ENCODE data around the gene BPIFB2. TPM values are rescaled to one million over a fixed set of nuclear protein-coding genes. Genes with fewer than 3 reads are reported as not detected.

The BPIFB2 gene
- total RNA-seq, 1 donor from 2014 or later, result not detected

- no peak overlapping the region for H3K27ac Mint-ChIP-seq (ENCODE audit: unreplicated experiment)
- Histone ChIP-seq H4K20me1 (ENCODE audit: insufficient read depth, low read length) (no peaks in the 10 kb centered on the region), H3K4me3 (ENCODE audit: insufficient read depth, low read depth, low read length) (no peak overlapping the region), H3K27me3 (ENCODE audit: insufficient read depth, low read length) (no peaks in the 10 kb centered on the region), H3K36me3 (ENCODE audit: insufficient read depth, low read length) (no peaks in the 10 kb centered on the region), H3K27ac (ENCODE audit: low read depth, low read length) (no peak overlapping the region), H3K79me2 (ENCODE audit: insufficient read depth, low read length) (no peaks in the 10 kb centered on the region), H3K9ac (ENCODE audit: low read length) (no peak overlapping the region), H3K4me1 (ENCODE audit: insufficient read depth, low read length) (no peaks in the 10 kb centered on the region), H3K4me2 (ENCODE audit: low read length) (no peak overlapping the region), H2AFZ (ENCODE audit: low read depth, low read length) (no peak overlapping the region), H3K9me3 (ENCODE audit: insufficient read depth, low read depth, low read length) (no peaks in the 10 kb centered on the region)
- H3K27me3 Mint-ChIP-seq (ENCODE audit: low read depth, unreplicated experiment), result peaks cover 34% of the 10 kb centered on the region
- no peak overlapping the region for H3K4me3 Mint-ChIP-seq (ENCODE audit: unreplicated experiment)
- FAIRE-seq, result no peak
- no peaks in the 10 kb centered on the region for H3K4me1 Mint-ChIP-seq (ENCODE audit: low read depth, unreplicated experiment)
- TF ChIP-seq EZH2 (IDR thresholded peaks at IDR 0.05; ENCODE audit: insufficient read depth, low read length), result no peak
- no peak for TF ChIP-seq CTCF (IDR thresholded peaks at IDR 0.05; ENCODE audit: insufficient read depth, low read depth, low read length)
- no peak for DNase-seq (ENCODE audit: low read depth)
- no peaks in the 10 kb centered on the region for H3K9me3 Mint-ChIP-seq (ENCODE audit: unreplicated experiment)
- no peaks in the 10 kb centered on the region for H3K36me3 Mint-ChIP-seq (ENCODE audit: low read depth, unreplicated experiment)
Observed at GRCh38 chr20:33063271-33063670, 55.8 kb downstream of the BPIFB2 start.

GRCh38 chr20:33064572-33065287 is 57.2 kb downstream of the BPIFB2 start:
- no peak for FAIRE-seq
- no peaks in the 10 kb centered on the region for H3K79me2 ChIP-seq (ENCODE audit: insufficient read depth, low read length)

More at GRCh38 chr20:33064572-33065287, 57.2 kb downstream of the BPIFB2 start:
- Histone ChIP-seq H3K4me2 (ENCODE audit: low read length) (no peak overlapping the region), H3K9me3 (ENCODE audit: insufficient read depth, low read depth, low read length) (no peaks in the 10 kb centered on the region), H3K36me3 (ENCODE audit: insufficient read depth, low read length) (no peaks in the 10 kb centered on the region), H3K9ac (ENCODE audit: low read length) (no peak overlapping the region), H3K4me3 (ENCODE audit: insufficient read depth, low read depth, low read length) (no peak overlapping the region), H4K20me1 (ENCODE audit: insufficient read depth, low read length) (no peaks in the 10 kb centered on the region), H3K4me1 (ENCODE audit: insufficient read depth, low read length) (no peaks in the 10 kb centered on the region), H3K27me3 (ENCODE audit: insufficient read depth, low read length) (peaks cover 1% of the 10 kb centered on the region), H2AFZ (ENCODE audit: low read depth, low read length) (no peak overlapping the region), H3K27ac (ENCODE audit: low read depth, low read length) (no peak overlapping the region)
- Mint-ChIP-seq H3K4me3 (ENCODE audit: unreplicated experiment) (no peak overlapping the region), H3K9me3 (ENCODE audit: unreplicated experiment) (no peaks in the 10 kb centered on the region), H3K27ac (ENCODE audit: unreplicated experiment) (no peak overlapping the region), H3K4me1 (ENCODE audit: low read depth, unreplicated experiment) (no peaks in the 10 kb centered on the region), H3K36me3 (ENCODE audit: low read depth, unreplicated experiment) (no peaks in the 10 kb centered on the region), H3K27me3 (ENCODE audit: low read depth, unreplicated experiment) (peaks cover 38% of the 10 kb centered on the region)
- no peak for TF ChIP-seq CTCF (IDR thresholded peaks at IDR 0.05; ENCODE audit: insufficient read depth, low read depth, low read length)
- TF ChIP-seq EZH2 (IDR thresholded peaks at IDR 0.05; ENCODE audit: insufficient read depth, low read length), result no peak
- no peak for DNase-seq (ENCODE audit: low read depth)

Measured in astrocyte (in vitro differentiated cells and primary cell).